PFSK-1 (cell line): ENCODE data around the gene NUP188.

ENCODE experiments used
- POLR2AphosphoS5 ChIP-seq: IDR thresholded peaks from 2 replicates; pipeline ENCODE4 v1.6.1; 2012; ENCODE audit warnings: low read depth, mild to moderate bottlenecking, control low read depth, low read length, moderate library complexity
- REST ChIP-seq, 2 experiments: IDR thresholded peaks; 2 replicates each; pipeline versions ENCODE4 v1.6.1 to v1.8.0; 2011 to 2012; ENCODE audit warnings: low read depth in 2 of 2, low read length in 2 of 2, control low read depth in 1 of 2, inconsistent platforms in 1 of 2, mild to moderate bottlenecking in 1 of 2, moderate library complexity in 1 of 2; ENCODE audit not compliant: insufficient read depth in 1 of 2
- SIN3A ChIP-seq: IDR thresholded peaks from 2 replicates; pipeline ENCODE4 v1.6.1; 2012; ENCODE audit warnings: mild to moderate bottlenecking, low read length, moderate library complexity, borderline replicate concordance; ENCODE audit not compliant: insufficient read depth
- TAF1 ChIP-seq: IDR thresholded peaks from 2 replicates; pipeline ENCODE4 v1.6.1; 2012; ENCODE audit warnings: low read length, control low read depth, borderline replicate concordance; ENCODE audit not compliant: insufficient read depth

- TF ChIP-seq TAF1 = no peak
- no peak for TF ChIP-seq POLR2AphosphoS5
- no peak for TF ChIP-seq REST (IDR thresholded peaks at IDR 0.05; ENCODE audit: insufficient read depth in 1 of 2, low read depth in 2 of 2, low read length in 2 of 2)
- TF ChIP-seq SIN3A = no peak
These were observed 30.8 kb upstream of the NUP188 start for GRCh38 chr9:128916745-128917144.
